GM15510 (cell line): ENCODE measurements around the gene ICAM1.
A peak's percentile ranks its signal among the peaks of the same experiment; 100 is the strongest.

Experiments
- POLR2A ChIP-seq: IDR thresholded peaks from 3 replicates; pipeline ENCODE4 v1.6.1; 2011; ENCODE audit warnings: borderline replicate concordance; ENCODE audit not compliant: insufficient read length; ENCODE audit errors: extremely low read depth

The ICAM1 gene

DNA sequence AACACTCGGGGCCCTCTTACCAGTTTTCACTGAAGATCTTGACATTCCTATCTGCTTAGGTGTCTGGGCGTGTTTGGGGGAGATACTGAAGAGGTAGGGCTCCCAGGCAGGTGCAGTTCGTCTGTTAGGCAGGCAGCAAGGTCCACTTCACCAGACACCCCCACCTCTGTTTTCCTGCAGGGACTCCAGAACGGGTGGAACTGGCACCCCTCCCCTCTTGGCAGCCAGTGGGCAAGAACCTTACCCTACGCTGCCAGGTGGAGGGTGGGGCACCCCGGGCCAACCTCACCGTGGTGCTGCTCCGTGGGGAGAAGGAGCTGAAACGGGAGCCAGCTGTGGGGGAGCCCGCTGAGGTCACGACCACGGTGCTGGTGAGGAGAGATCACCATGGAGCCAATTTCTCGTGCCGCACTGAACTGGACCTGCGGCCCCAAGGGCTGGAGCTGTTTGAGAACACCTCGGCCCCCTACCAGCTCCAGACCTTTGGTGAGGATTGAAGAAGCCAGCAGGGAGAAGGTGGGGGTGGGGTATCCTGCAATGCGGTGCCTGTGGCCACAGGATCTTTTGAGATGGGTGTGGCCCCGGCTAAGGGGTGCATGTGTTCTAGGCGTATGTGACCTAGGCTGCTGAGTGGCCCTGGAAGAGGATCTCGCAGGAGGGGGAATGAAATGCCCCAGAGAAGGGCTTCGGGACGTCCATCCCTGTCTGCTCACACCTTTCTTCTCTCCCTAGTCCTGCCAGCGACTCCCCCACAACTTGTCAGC is 12.6 kb downstream of the ICAM1 start:
- TF ChIP-seq POLR2A: no peak

DNA sequence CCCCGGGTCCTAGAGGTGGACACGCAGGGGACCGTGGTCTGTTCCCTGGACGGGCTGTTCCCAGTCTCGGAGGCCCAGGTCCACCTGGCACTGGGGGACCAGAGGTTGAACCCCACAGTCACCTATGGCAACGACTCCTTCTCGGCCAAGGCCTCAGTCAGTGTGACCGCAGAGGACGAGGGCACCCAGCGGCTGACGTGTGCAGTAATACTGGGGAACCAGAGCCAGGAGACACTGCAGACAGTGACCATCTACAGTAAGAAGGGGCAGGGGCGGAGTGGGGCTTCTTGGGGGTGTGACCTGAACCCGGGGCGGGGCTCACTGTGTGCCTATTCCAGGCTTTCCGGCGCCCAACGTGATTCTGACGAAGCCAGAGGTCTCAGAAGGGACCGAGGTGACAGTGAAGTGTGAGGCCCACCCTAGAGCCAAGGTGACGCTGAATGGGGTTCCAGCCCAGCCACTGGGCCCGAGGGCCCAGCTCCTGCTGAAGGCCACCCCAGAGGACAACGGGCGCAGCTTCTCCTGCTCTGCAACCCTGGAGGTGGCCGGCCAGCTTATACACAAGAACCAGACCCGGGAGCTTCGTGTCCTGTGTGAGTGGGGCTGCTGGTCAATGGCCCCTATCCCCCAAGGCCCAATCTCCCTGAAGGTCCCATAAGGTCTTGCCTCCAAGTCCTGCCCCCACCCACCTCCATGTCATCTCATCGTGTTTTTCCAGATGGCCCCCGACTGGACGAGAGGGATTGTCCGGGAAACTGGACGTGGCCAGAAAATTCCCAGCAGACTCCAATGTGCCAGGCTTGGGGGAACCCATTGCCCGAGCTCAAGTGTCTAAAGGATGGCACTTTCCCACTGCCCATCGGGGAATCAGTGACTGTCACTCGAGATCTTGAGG is 13.4 kb downstream of the ICAM1 start:
- no peak for TF ChIP-seq POLR2A

DNA sequence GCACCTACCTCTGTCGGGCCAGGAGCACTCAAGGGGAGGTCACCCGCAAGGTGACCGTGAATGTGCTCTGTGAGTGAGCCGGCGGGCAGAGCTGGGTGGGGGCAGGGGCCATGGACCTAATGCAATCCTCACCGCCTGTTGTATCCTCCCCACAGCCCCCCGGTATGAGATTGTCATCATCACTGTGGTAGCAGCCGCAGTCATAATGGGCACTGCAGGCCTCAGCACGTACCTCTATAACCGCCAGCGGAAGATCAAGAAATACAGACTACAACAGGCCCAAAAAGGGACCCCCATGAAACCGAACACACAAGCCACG is 14.0 kb downstream of the ICAM1 start:
- TF ChIP-seq POLR2A: no peak

DNA sequence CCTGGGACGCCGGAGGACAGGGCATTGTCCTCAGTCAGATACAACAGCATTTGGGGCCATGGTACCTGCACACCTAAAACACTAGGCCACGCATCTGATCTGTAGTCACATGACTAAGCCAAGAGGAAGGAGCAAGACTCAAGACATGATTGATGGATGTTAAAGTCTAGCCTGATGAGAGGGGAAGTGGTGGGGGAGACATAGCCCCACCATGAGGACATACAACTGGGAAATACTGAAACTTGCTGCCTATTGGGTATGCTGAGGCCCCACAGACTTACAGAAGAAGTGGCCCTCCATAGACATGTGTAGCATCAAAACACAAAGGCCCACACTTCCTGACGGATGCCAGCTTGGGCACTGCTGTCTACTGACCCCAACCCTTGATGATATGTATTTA is 14.5 kb downstream of the ICAM1 start:
- no peak for TF ChIP-seq POLR2A

DNA sequence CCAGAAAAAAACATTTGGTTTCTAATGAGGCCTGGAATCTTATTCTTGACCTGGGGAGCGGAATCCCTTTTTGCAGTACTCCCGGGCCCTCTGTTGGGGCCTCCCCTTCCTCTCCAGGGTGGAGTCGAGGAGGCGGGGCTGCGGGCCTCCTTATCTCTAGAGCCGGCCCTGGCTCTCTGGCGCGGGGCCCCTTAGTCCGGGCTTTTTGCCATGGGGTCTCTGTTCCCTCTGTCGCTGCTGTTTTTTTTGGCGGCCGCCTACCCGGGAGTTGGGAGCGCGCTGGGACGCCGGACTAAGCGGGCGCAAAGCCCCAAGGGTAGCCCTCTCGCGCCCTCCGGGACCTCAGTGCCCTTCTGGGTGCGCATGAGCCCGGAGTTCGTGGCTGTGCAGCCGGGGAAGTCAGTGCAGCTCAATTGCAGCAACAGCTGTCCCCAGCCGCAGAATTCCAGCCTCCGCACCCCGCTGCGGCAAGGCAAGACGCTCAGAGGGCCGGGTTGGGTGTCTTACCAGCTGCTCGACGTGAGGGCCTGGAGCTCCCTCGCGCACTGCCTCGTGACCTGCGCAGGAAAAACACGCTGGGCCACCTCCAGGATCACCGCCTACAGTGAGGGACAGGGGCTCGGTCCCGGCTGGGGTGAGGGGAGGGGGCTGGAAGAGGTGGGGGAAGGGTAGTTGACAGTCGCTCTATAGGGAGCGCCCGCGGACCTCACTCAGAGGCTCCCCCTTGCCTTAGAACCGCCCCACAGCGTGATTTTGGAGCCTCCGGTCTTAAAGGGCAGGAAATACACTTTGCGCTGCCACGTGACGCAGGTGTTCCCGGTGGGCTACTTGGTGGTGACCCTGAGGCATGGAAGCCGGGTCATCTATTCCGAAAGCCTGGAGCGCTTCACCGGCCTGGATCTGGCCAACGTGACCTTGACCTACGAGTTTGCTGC is 16.1 kb downstream of the ICAM1 start, which contains the start of gene ICAM4:
ICAM4 (plus strand) TSS at position 153 of the 935 bp plus-strand sequence; CDS start at position 211, 58 bp downstream.
- peak; percentile 26 for TF ChIP-seq POLR2A

DNA sequence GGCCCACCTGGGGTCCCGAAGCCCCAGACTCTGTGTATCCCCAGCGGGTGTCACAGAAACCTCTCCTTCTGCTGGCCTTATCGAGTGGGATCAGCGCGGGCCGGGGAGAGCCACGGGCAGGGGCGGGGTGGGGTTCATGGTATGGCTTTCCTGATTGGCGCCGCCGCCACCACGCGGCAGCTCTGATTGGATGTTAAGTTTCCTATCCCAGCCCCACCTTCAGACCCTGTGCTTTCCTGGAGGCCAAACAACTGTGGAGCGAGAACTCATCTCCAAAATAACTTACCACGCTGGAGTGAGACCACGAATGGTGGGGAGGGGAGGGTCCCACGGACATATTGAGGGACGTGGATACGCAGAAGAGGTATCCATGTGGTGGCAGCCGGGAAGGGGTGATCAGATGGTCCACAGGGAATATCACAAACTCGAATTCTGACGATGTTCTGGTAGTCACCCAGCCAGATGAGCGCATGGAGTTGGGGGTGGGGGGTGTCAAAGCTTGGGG is 17.8 kb downstream of the ICAM1 start:
- TF ChIP-seq POLR2A: no peak

DNA sequence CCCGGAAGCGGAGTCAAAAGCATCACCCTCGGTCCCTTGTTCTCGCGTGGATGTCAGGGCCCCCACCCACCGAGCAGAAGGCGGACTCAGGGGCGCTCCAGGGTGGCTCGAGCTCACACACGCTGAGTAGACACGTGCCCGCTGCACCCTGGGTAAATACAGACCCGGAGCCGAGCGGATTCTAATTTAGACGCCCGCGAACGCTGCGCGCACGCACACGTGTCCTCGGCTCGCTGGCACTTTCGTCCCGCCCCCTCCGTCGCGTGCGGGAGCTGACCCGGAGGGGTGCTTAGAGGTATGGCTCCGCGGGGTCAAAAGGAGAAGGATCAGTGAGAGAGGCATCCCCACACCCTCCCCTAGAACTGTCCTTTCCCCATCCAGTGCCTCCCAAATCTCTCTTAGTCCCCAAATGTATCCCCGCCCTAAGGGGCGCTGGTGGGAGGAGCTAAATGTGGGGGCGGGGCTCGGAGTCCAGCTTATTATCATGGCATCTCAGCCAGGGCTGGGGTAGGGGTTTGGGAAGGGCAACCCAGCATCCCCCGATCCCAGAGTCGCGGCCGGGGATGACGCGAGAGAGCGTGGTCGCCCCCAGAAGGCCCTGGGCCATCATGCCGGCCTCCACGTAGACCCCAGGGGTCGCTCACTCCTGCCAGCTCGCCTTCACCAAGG is 18.4 kb downstream of the ICAM1 start:
- TF ChIP-seq POLR2A: peak; percentile 37

DNA sequence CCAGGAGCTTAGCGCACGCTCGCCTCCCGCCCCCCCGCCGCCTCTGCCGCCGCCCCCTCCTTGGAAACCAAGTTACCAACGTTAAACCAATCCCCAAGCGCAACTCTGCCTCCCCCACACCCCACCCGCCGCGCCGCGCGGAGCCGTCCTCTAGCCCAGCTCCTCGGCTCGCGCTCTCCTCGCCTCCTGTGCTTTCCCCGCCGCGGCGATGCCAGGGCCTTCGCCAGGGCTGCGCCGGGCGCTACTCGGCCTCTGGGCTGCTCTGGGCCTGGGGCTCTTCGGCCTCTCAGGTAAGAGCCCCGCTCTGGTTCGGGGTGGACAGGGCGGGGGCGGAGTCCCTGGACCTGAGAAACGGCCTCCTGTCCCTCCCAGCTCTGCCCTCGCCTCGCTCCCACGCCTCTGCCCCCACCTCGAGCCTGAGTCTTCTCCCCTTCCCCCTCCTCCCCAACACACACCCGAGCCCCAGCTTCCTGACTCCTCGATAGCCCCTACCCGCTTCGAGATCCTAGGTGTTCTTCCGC is 19.0 kb downstream of the ICAM1 start, which contains the start of gene ICAM5:
ICAM5 (plus strand) TSS at position 117 of the 521 bp plus-strand sequence; CDS start at position 209, 92 bp downstream.
- no peak for TF ChIP-seq POLR2A

DNA sequence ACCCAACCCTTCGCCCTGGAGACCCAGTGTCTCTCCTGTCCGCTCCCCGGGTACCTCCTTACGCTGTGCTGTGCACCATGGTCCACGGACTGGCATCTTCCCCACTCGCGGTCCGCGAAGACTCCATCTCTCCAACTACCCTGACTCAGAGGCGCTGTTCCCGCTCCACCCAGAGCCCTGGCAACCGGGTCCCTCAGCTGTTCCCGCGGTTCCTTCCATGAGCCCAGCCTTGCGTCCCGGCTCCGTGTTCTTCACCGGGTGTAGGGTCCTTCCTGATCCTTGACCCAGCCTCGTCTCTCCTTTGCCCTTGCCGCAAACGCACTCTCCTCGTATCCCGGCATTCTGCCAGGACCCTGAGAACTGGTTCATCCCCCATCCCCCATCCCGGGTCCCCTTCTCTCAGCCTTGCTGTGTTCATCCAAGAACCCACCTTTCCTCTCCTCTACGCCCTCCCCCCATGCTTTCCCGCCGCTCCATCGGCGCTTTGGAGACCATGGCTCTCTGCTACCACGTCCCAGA is 19.5 kb downstream of the ICAM1 start:
- no peak for TF ChIP-seq POLR2A

DNA sequence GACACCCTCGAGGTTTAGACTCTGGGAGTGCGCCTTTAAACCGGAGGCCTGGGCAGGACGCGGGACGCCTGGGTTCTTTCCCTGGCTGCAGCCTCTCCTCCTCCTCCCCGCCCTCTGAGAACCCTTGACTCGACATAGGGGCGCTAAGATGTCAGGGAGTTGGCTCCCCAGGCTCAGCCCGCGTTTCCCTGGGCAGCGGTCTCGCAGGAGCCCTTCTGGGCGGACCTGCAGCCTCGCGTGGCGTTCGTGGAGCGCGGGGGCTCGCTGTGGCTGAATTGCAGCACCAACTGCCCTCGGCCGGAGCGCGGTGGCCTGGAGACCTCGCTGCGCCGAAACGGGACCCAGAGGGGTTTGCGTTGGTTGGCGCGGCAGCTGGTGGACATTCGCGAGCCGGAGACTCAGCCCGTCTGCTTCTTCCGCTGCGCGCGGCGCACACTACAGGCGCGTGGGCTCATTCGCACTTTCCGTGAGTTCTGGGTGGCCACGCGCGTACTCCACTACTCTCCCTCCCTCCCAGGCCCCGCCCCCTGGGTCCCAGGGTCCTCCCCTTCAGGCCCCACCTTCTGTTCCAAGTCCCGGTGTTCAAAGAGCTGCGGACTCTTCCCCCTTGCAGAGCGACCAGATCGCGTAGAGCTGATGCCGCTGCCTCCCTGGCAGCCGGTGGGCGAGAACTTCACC is 20.1 kb downstream of the ICAM1 start:
- no peak for TF ChIP-seq POLR2A

DNA sequence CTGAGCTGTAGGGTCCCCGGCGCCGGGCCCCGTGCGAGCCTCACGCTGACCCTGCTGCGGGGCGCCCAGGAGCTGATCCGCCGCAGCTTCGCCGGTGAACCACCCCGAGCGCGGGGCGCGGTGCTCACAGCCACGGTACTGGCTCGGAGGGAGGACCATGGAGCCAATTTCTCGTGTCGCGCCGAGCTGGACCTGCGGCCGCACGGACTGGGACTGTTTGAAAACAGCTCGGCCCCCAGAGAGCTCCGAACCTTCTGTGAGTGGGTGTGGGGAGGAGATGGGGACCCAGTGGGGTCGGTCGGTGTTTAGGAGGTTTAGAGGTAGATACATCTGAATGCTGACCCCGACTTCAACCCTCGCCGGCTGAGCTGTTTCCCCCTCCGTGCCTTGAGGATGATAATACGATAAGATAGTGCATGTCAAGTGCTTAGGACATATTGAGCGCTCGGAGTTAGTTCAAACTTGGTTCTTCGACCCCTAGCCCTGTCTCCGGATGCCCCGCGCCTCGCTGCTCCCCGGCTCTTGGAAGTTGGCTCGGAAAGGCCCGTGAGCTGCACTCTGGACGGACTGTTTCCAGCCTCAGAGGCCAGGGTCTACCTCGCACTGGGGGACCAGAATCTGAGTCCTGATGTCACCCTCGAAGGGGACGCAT is 20.8 kb downstream of the ICAM1 start:
- TF ChIP-seq POLR2A: no peak

DNA sequence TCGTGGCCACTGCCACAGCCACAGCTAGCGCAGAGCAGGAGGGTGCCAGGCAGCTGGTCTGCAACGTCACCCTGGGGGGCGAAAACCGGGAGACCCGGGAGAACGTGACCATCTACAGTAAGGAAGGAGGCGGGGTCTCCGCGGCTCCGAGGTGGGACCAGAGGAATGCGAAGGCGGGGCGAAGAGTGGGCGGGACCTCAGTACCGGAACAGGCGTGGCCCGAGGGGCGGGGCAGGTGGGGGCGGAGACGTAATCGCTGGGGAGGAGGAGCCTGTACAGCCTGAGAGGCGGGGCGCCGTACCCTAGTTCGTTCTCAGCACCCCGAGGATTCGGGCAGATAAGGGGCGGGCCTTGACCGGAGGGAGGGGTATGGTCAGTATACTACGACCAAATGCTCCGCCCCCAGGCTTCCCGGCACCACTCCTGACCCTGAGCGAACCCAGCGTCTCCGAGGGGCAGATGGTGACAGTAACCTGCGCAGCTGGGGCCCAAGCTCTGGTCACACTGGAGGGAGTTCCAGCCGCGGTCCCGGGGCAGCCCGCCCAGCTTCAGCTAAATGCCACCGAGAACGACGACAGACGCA is 21.4 kb downstream of the ICAM1 start:
- no peak for TF ChIP-seq POLR2A
